GM12878 (cell line): ENCODE data around the gene MBOAT2. TPM values are rescaled to one million over a fixed set of nuclear protein-coding genes. Genes with fewer than 3 reads are reported as not detected.

ENCODE experiments used
- ATAC-seq: fragments of 200-7000 bp; cut with Tn5 transposase; 3 replicates; pipeline ENCODE4 v1.9.1; 2020; ENCODE audit warnings: mild to moderate bottlenecking, moderate library complexity
- BruUV-seq: library from RNA; stranded (reverse); fragments of 400-500 nt; replicated peaks from 2 replicates; lab custom pipeline; 2021; lab: Mats Ljungman, UMichigan
- CTCF ChIA-PET: fragments of 300-600 bp; sonication (Branson Sonifier 250); formaldehyde crosslinking; extraction: SDS; loops from one replicate; lab custom pipeline; 2021; ENCODE audit warnings: inconsistent platforms; lab: Yijun Ruan, JAX
- POLR2A ChIA-PET: fragments of 350-600 bp; formaldehyde crosslinking; extraction: SDS; loops from one replicate; lab custom pipeline; 2021; ENCODE audit warnings: inconsistent platforms; lab: Charles Lee
- RAD21 ChIA-PET: fragments of 300-600 bp; sonication (Branson Sonifier 250); formaldehyde crosslinking; loops from one replicate; lab custom pipeline; 2023; ENCODE audit warnings: antibody characterized with exemption; ENCODE audit not compliant: unreplicated experiment; lab: Charles Lee
- SMC1A ChIA-PET: fragments of 300-600 bp; sonication (Branson Sonifier 250); formaldehyde crosslinking; loops from one replicate; lab custom pipeline; 2023; ENCODE audit not compliant: unreplicated experiment, uncharacterized antibody; lab: Charles Lee
- DNase-seq: peaks from one replicate; pipeline ENCODE4 v3.0.0-alpha.2; 2011; ENCODE audit warnings: low read depth, low spot score
- FAIRE-seq: peaks from 3 replicates; lab custom pipeline; 2011; peaks lifted over from hg19 to GRCh38; lab: Jason Lieb, UNC
- H2AFZ ChIP-seq: 2 replicates; pipeline ENCODE4 v1.6.0; 2011; ENCODE audit warnings: low read depth, low read length, control low read depth; ENCODE audit not compliant: control insufficient read depth
- H3K27ac ChIP-seq: 2 replicates; pipeline ENCODE4 v1.5.1; 2011; ENCODE audit warnings: control low read depth; ENCODE audit not compliant: control insufficient read depth, insufficient read depth
- H3K27me3 ChIP-seq, 2 experiments: replicated peaks in 1 of 2; 2 replicates each; pipeline versions ENCODE4 v1.6.0 to v1.6.1; 2011; ENCODE audit warnings: low read length in 1 of 2; ENCODE audit not compliant: control insufficient read depth in 2 of 2, insufficient read depth in 2 of 2
- H3K36me3 ChIP-seq, 2 experiments: 2 replicates each; pipeline ENCODE4 v1.5.1; 2011; ENCODE audit warnings: low read length in 1 of 2; ENCODE audit not compliant: control insufficient read depth in 2 of 2, insufficient read depth in 2 of 2
- H3K4me1 ChIP-seq: 2 replicates; pipeline ENCODE4 v1.6.1; 2011; ENCODE audit warnings: mild to moderate bottlenecking, low read length, moderate library complexity, mixed read lengths; ENCODE audit not compliant: control insufficient read depth, insufficient read depth
- H3K4me2 ChIP-seq: 2 replicates; pipeline ENCODE4 v1.6.0; 2011; ENCODE audit warnings: control low read depth; ENCODE audit not compliant: control insufficient read depth, insufficient read depth
- H3K4me3 ChIP-seq: fragments of 200-600 bp; sonication (generic); 2 replicates; pipeline ENCODE4 v1.5.1; 2016
- H3K79me2 ChIP-seq: 2 replicates; pipeline ENCODE4 v1.6.0; 2011; ENCODE audit warnings: low read length; ENCODE audit not compliant: control insufficient read depth, insufficient read depth
- H3K9ac ChIP-seq: 2 replicates; pipeline ENCODE4 v1.8.0; 2011; ENCODE audit warnings: low read length, control low read depth, mixed read lengths; ENCODE audit not compliant: control insufficient read depth, insufficient read depth
- H3K9me3 ChIP-seq: replicated peaks from 3 replicates; pipeline ENCODE4 v1.5.1; 2011; ENCODE audit warnings: mild to moderate bottlenecking, low read length; ENCODE audit not compliant: control insufficient read depth, insufficient read depth
- H4K20me1 ChIP-seq: 2 replicates; pipeline ENCODE4 v1.6.0; 2011; ENCODE audit not compliant: control insufficient read depth, insufficient read depth
- CBFB ChIP-seq: IDR thresholded peaks from 2 replicates; pipeline ENCODE4 v1.6.1; 2016; ENCODE audit warnings: antibody characterized with exemption, low read depth
- CUX1 ChIP-seq: IDR thresholded peaks from 2 replicates; pipeline ENCODE4 v1.6.1; 2012; ENCODE audit warnings: improper control_type of control experiment, low read depth, low read length; ENCODE audit not compliant: insufficient replicate concordance
- HSF1 ChIP-seq: fragments of 150-350 bp; IDR thresholded peaks from 2 replicates; pipeline ENCODE4 v1.6.1; 2014; ENCODE audit warnings: mild to moderate bottlenecking, low read depth, low read length
- MYB ChIP-seq: fragments of 150-350 bp; IDR thresholded peaks from 2 replicates; pipeline ENCODE4 v1.6.1; 2014; ENCODE audit warnings: mild to moderate bottlenecking, low read depth, low read length, borderline replicate concordance
- PAX8 ChIP-seq: fragments of 450-650 bp; IDR thresholded peaks from 2 replicates; pipeline ENCODE4 v1.6.1; 2017; ENCODE audit warnings: mild to moderate bottlenecking, moderate library complexity
- POU2F2 ChIP-seq: IDR thresholded peaks from 3 replicates; pipeline ENCODE4 v1.6.1; 2011; ENCODE audit warnings: low read depth, mild to moderate bottlenecking, low read length, borderline replicate concordance
- SIN3A ChIP-seq: IDR thresholded peaks from 2 replicates; pipeline ENCODE4 v1.6.1; 2012; ENCODE audit warnings: low read depth, low read length, improper control_type of control experiment
- TAF1 ChIP-seq: IDR thresholded peaks from 2 replicates; pipeline ENCODE4 v1.6.1; 2011; ENCODE audit warnings: mild to moderate bottlenecking, low read depth, low read length, borderline replicate concordance
- TBL1XR1 ChIP-seq: IDR thresholded peaks from 2 replicates; pipeline ENCODE4 v1.6.1; 2012; ENCODE audit warnings: low read depth, low read length, improper control_type of control experiment
- WGBS: methylation state at CpG from one replicate; pipeline ENCODE4 v1.1.6; 2016; ENCODE audit warnings: low lambda C conversion rate; ENCODE audit not compliant: insufficient replicate concordance, insufficient coverage; ENCODE audit errors: missing lambda C conversion rate; 5-methylcytosine and 5-hydroxymethylcytosine counted together
- in situ Hi-C: fragments of 300-500 bp; cut with MboI; formaldehyde crosslinking; loops from 9 replicates; pipeline ENCODE4 v1.14.3; 2018; ENCODE audit warnings: mixed read lengths
- intact Hi-C: fragments of 100-400 bp; cut with micrococcal nuclease; formaldehyde crosslinking; loops from one replicate; pipeline ENCODE4 v1.14.2; 2022; ENCODE audit not compliant: unreplicated experiment
- polyA plus RNA-seq, 11 experiments: library from polyadenylated mRNA; depleted of rRNA in 4 of 11; unstranded in 6 of 11; stranded (reverse) in 5 of 11; fragments of >200 nt; fragmentation: Nextera tagmentation in 4 of 11; fragmentation: Illumina TruSeq in 1 of 11; extraction: Ambion mirVana in 4 of 11; extraction: Trizol in 1 of 11; gene quantifications; 1 replicate in 1 of 11; 2 replicates in 10 of 11; pipeline versions ENCODE4 v1.2.1 to v1.2.3, GENCODE V29; 2011 to 2016; ENCODE audit warnings: inconsistent platforms in 2 of 11, missing spikeins in 2 of 11, low read depth in 1 of 11
- total RNA-seq, 4 experiments: library from RNA; depleted of rRNA in 3 of 4; stranded (reverse); fragments of >200 nt in 3 of 4; fragmentation: Illumina TruSeq in 1 of 4; extraction: Trizol in 1 of 4; gene quantifications; 2 replicates each; pipeline versions ENCODE4 v1.2.1 to v1.2.3, GENCODE V29; 2013 to 2021
- TF ChIP-seq, protein P1 (sequence below): fragments of 450-650 bp; IDR thresholded peaks from 2 replicates; pipeline ENCODE4 v1.6.1; 2014; ENCODE audit warnings: mild to moderate bottlenecking
- TF ChIP-seq, protein P2 (sequence below): IDR thresholded peaks from 2 replicates; pipeline ENCODE4 v1.6.1; 2012; ENCODE audit warnings: mild to moderate bottlenecking, low read depth, low read length

MBOAT2 gene
- total and polyA plus RNA-seq, 10 of the 15 experiments (the other 5 are each of a cell fraction or from before 2014, with no cell fraction given): 0.08 to 40.6 (median 1.8) TPM

- POLR2A ChIA-PET: no interaction called here
- H2AFZ ChIP-seq: no peak overlapping the region
- intact Hi-C loops (no loop called here), in situ Hi-C loops (no loop called here)
- RAD21 ChIA-PET: no interaction called here
- DNase-seq: no peak
- H3K9ac ChIP-seq: no peak overlapping the region
- no peaks in the 10 kb centered on the region for H3K4me1 ChIP-seq
- SMC1A ChIA-PET: interaction anchor here (1.2 kb wide), 1 partner anchor 9 kb away, joined by 3 read pairs; no protein-coding TSS in a partner anchor
- ATAC-seq: no peak
- no peaks in the 10 kb centered on the region for H4K20me1 ChIP-seq
- no peaks in the 10 kb centered on the region for H3K9me3 ChIP-seq
- BruUV-seq: no TSS peak
- H3K36me3 ChIP-seq: no peaks in the 10 kb centered on the region
- H3K4me2 ChIP-seq: no peak overlapping the region
- no peaks in the 10 kb centered on the region for H3K27me3 ChIP-seq
- WGBS: 51% methylated on average over 7 of the region's 7 CpGs
- no peak overlapping the region for H3K27ac ChIP-seq
- no peaks in the 10 kb centered on the region for H3K79me2 ChIP-seq
- FAIRE-seq: no peak
- no peak overlapping the region for H3K4me3 ChIP-seq
- CTCF ChIA-PET: no interaction called here
- TF ChIP-seq HSF1: no peak
- TF ChIP-seq MYB: no peak
- TF ChIP-seq, protein P1, sequence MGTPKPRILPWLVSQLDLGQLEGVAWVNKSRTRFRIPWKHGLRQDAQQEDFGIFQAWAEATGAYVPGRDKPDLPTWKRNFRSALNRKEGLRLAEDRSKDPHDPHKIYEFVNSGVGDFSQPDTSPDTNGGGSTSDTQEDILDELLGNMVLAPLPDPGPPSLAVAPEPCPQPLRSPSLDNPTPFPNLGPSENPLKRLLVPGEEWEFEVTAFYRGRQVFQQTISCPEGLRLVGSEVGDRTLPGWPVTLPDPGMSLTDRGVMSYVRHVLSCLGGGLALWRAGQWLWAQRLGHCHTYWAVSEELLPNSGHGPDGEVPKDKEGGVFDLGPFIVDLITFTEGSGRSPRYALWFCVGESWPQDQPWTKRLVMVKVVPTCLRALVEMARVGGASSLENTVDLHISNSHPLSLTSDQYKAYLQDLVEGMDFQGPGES: no peak
- TF ChIP-seq TAF1: no peak
- TF ChIP-seq TBL1XR1: no peak
- TF ChIP-seq SIN3A: no peak
- TF ChIP-seq PAX8: no peak
- no peak for TF ChIP-seq CBFB
- TF ChIP-seq, protein P2, sequence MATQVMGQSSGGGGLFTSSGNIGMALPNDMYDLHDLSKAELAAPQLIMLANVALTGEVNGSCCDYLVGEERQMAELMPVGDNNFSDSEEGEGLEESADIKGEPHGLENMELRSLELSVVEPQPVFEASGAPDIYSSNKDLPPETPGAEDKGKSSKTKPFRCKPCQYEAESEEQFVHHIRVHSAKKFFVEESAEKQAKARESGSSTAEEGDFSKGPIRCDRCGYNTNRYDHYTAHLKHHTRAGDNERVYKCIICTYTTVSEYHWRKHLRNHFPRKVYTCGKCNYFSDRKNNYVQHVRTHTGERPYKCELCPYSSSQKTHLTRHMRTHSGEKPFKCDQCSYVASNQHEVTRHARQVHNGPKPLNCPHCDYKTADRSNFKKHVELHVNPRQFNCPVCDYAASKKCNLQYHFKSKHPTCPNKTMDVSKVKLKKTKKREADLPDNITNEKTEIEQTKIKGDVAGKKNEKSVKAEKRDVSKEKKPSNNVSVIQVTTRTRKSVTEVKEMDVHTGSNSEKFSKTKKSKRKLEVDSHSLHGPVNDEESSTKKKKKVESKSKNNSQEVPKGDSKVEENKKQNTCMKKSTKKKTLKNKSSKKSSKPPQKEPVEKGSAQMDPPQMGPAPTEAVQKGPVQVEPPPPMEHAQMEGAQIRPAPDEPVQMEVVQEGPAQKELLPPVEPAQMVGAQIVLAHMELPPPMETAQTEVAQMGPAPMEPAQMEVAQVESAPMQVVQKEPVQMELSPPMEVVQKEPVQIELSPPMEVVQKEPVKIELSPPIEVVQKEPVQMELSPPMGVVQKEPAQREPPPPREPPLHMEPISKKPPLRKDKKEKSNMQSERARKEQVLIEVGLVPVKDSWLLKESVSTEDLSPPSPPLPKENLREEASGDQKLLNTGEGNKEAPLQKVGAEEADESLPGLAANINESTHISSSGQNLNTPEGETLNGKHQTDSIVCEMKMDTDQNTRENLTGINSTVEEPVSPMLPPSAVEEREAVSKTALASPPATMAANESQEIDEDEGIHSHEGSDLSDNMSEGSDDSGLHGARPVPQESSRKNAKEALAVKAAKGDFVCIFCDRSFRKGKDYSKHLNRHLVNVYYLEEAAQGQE: no peak
- no peak for TF ChIP-seq POU2F2
- TF ChIP-seq CUX1: no peak
Observed at GRCh38 chr2:8848328-8849100, 155.0 kb downstream of the MBOAT2 start.
